H7 (cell line): Measurements from ENCODE around the gene CMTM2. TPM values are rescaled to one million over a fixed set of nuclear protein-coding genes. Genes with fewer than 3 reads are reported as not detected.

Experiments
- DNase-seq: peaks from one replicate; pipeline ENCODE4 v3.0.0; 2012
- H3K27me3 ChIP-seq: 2 replicates; pipeline ENCODE4 v1.6.0; 2011; ENCODE audit warnings: mild to moderate bottlenecking, low read length; ENCODE audit not compliant: control insufficient read depth, insufficient read depth
- H3K36me3 ChIP-seq: replicated peaks from 2 replicates; pipeline ENCODE4 v1.5.1; 2011; ENCODE audit warnings: low read length; ENCODE audit not compliant: control insufficient read depth, insufficient read depth
- H3K4me3 ChIP-seq: 2 replicates; pipeline ENCODE4 v1.5.1; 2011; ENCODE audit warnings: low read depth, mild to moderate bottlenecking, control low read depth, low read length, moderate library complexity; ENCODE audit not compliant: insufficient read depth
- total RNA-seq: library from RNA; depleted of rRNA; stranded (reverse); fragments of >200 nt; shearing (Covaris generic); gene quantifications from 2 replicates; pipeline ENCODE4 v1.2.3, GENCODE V29; 2014; rRNA removed

Gene CMTM2
- total RNA-seq, 1 experiment from 2014 or later: 0.48 TPM

GRCh38 chr16:66635406-66635805 lies 56.1 kb downstream of the CMTM2 start:
- no peak for DNase-seq
- H3K4me3 ChIP-seq: no peak overlapping the region

GRCh38 chr16:66636199-66636598 lies 56.9 kb downstream of the CMTM2 start:
- DNase-seq: no peak
- H3K27me3 ChIP-seq: no peaks in the 10 kb centered on the region
- H3K4me3 ChIP-seq: no peak overlapping the region
- peaks cover 3% of the 10 kb centered on the region for H3K36me3 ChIP-seq

More at GRCh38 chr16:66635406-66635805, 56.1 kb downstream of the CMTM2 start:
- Histone ChIP-seq H3K36me3 (peaks cover 3% of the 10 kb centered on the region), H3K27me3 (no peaks in the 10 kb centered on the region)

GRCh38 chr16:66637806-66638205 lies 58.5 kb downstream of the CMTM2 start:
- peaks cover 3% of the 10 kb centered on the region for H3K36me3 ChIP-seq
- H3K27me3 ChIP-seq: no peaks in the 10 kb centered on the region
- H3K4me3 ChIP-seq: no peak overlapping the region
- DNase-seq: no peak

Other genes starting within 250 kb of the CMTM2 start
- gene CDH5, start 212.8 kb upstream of the CMTM2 start, total RNA-seq: not detected in 2 replicates
- gene BEAN1, start 152.2 kb upstream of the CMTM2 start, total RNA-seq: 0.03 TPM in 1 of 2 replicates, not detected in the other
- gene TK2, start 29.3 kb upstream of the CMTM2 start, total RNA-seq: 7.9 and 10.1 TPM in 2 replicates
- 34.7 and 35.0 TPM in 2 replicates for gene CKLF, start 26.9 kb upstream of the CMTM2 start, total RNA-seq
- 1.4 and 2.1 TPM in 2 replicates for gene CMTM1, start 13.0 kb upstream of the CMTM2 start, total RNA-seq
- 12.5 and 18.6 TPM in 2 replicates for gene CMTM3, start 25.2 kb downstream of the CMTM2 start, total RNA-seq
- gene CMTM4, start 117.3 kb downstream of the CMTM2 start, total RNA-seq: 23.2 and 39.6 TPM in 2 replicates
- gene DYNC1LI2, start 172.1 kb downstream of the CMTM2 start, total RNA-seq: 52.9 and 65.0 TPM in 2 replicates
- gene TERB1, start 222.1 kb downstream of the CMTM2 start, total RNA-seq: 0.11 TPM in 1 of 2 replicates, not detected in the other